GM21717 (cell line): Measurements from ENCODE around the gene SP7.
"Not testable (repeated sequence)": the region's sequence is repeated elsewhere in the genome, so short reads cannot be mapped to it uniquely, and the experiment has no call there.

ENCODE experiments used
- ATAC-seq: cut with Tn5 transposase; IDR thresholded peaks from one replicate; pipeline ENCODE4 v1.9.1; 2021; ENCODE audit warnings: mild to moderate bottlenecking, moderate library complexity; ENCODE audit not compliant: unreplicated experiment

SP7 gene

GRCh38 chr12:53347905-53348304 is 11.8 kb upstream of the SP7 start:
- ATAC-seq: no peak

GRCh38 chr12:53346491-53346890 is 10.3 kb upstream of the SP7 start:
- no peak for ATAC-seq

DNA sequence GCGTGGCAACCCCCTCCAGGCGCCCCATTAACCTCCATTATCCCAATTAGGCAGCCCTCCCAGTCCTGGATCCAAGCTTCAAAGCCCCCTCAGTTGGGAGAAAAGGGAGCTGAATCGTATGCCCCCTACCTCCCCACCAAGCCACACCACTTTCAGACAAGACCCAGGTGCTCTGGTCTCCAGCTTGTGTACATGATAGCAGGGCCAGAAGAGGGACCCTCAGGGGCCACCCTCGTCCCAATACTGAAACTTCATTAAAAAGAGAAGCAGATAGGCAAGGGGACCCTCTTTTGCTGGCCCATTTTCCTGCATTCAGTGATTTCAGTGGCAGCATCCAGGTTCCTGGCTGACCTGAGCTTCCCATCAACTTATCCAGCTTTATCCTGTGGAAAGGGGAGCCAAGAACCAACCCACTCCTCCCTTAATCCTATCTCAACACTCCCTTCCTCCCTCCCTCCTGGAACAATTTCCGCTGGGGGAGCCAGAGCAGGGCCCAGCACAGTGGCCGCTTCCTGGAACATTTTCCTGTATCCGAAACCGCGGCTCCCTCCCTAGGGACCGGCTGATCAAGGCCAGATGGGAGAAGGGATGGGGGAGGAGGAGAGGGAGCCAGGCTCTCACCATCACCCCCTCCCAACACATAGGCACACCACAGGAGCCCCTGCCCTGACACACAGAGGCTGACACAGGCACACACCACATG is 9.5 kb upstream of the SP7 start:
- ATAC-seq: peak; percentile 24

- peak; percentile 60 for ATAC-seq
Measured at GRCh38 chr12:53344824-53345485, 8.8 kb upstream of the SP7 start.

- ATAC-seq: no peak
Measured at GRCh38 chr12:53344487-53344823, 8.3 kb upstream of the SP7 start.

GRCh38 chr12:53343969-53344368 is 7.8 kb upstream of the SP7 start:
- ATAC-seq: no peak

DNA sequence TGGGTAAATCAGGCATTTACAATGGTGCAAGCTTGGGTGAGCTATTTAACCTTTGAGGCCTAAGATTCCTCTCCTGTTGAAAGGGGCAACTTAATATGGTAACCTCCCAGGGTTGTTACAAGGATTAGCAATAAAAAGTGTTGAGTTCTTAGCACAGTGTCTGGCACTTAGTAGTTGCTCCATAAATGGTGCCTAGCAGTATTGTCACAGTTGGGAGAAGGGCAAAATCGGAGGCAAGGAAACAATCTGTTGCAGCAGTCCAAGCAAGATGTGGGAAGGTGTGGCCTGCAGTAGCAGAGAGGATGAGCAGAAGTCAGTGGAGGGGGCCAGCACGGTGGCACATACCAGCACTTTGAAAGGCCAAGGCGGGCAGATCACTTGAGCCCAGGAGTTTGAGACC is 7.3 kb upstream of the SP7 start:
- no peak for ATAC-seq

DNA sequence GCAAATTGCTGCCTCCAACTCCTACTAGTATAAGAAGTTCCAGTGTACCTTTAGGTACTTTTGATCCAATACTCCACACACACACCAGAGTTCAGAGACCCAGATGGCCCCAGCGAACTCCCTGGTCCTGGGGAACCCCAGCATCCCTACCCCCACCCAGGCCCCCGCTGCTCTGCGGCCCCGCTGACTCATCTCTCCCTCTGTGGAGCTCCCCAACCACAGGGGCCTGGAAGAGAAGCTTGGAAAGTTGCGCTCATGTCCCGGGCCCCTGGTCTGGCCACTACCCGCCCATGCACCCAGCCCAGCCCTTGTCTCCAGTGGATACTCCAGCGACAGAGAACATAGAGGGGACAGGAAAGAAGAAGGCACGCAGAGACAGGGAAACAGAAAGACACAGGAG is 4.2 kb upstream of the SP7 start:
- ATAC-seq: no peak

- ATAC-seq: no peak
Measured at GRCh38 chr12:53338916-53339315, 2.8 kb upstream of the SP7 start.

- no peak for ATAC-seq
Measured at GRCh38 chr12:53338017-53338416, 1.9 kb upstream of the SP7 start.

DNA sequence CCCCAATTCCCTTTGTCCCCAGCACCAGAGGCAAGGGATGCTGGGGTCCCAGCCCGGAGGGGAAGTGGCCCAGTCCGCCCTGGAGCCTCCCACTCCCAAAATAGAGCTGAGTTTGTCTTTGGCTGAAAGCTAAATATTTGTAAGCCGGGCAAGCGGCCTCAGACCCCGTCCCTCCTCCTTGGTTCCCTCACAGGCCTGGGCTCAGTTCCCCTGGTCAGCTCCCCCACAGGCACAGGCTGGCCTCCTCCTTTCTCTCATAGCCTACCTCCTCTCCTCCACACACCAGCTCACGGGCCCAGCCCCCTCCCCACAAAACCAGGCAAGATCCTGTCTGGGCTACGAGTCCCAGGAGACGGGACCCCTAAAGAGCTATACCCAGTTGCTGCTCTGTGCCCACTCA is 1.3 kb downstream of the SP7 start:
- ATAC-seq: no peak

DNA sequence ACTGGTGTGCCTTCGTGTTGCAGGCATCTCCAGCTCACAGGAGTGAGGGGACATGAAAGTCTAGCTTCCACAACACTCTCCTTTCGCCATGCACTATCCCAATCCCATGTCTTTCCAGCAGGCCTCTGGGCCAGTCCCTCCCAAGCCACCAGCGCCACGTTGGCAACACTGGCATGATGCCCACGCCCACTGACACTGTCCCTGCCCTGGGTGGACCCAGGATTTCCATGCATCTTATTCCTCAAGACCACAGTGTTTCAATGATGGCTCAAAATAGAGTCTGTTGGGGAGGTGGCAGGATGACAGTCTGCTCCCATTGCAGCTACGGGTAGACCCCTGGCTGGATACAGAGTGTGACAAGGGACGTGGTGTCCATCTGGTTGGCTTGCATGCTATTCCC is 2.3 kb downstream of the SP7 start:
- no peak for ATAC-seq

- ATAC-seq: no peak
Measured at GRCh38 chr12:53333289-53333688, 2.9 kb downstream of the SP7 start.

DNA sequence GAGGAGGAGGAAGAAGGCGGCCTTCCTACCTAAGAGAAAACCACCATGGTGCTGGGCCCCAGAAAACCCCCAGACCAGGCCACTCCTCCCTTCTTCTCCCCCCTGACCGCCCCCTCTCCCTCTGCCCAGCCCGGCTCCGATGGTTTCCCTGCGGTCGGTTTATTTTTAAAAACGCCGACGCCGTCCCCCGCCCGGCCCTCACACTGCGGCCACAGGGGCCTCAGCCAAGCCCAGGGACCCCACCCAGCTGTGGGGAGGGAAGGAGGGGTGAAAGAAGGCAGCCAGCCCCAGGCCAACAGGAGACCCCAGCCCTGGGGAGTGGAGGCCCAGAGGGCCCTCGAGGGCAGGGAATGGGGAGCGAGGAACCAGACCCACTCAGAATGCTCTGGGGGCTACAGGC is 3.4 kb downstream of the SP7 start:
- ATAC-seq: no peak

DNA sequence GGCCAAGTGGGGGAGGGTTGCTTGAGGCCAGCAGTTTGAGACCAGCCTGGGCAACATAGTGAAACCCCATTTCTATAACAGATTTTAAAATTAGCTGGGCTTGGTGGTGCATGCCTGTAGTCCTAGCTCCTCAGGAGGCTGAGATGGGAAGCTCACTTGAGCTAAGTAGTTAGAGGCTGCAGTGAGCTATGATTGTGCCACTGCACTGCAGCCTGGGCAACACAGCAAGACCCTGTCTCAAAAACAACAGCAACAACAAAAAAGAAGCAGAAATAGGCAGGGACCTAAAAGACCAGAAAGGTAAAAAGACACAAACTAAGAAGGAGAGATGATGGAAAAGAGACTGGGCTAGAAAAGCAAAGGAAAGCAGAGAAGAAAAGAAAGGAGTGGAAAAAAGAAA is 3.8 kb downstream of the SP7 start:
- not testable (repeated sequence) for ATAC-seq

GRCh38 chr12:53330671-53331070 is 5.5 kb downstream of the SP7 start:
- no peak for ATAC-seq

- ATAC-seq: no peak
Measured at GRCh38 chr12:53328043-53328435, 8.1 kb downstream of the SP7 start.

DNA sequence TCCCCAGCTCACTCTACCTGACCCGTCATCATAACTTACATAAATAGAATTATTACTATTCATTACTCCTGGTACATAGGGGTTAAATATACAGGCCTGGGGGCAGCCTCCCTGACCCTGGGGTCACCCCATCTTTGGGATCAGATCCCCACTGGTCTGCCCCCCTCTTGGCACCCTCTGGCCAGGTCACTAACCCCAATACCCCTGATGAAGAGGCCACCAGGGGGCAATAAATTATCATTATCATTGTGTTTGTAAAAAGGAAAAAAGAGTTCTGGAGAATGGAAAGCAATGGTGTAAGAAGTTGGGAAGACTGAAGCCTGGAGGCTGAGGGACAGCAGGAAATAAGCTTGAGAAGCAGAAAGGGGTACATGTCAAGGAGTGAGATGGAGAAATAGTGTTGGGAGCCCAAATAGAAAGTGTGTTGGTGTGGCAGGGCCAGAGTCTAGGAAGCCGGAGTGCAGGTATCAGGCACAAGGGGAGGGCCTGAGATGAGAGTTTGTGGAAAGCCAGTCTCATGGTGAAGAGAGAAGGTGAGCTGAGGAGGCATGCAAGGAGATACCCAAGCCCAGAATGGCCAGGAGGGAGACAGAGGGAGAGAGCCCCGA is 8.6 kb downstream of the SP7 start:
- ATAC-seq: no peak

GRCh38 chr12:53326460-53327185 is 9.5 kb downstream of the SP7 start:
- no peak for ATAC-seq

GRCh38 chr12:53325511-53326061 is 10.6 kb downstream of the SP7 start:
- ATAC-seq: no peak

- ATAC-seq: peak; percentile 51
Measured at GRCh38 chr12:53324779-53325510, 11.2 kb downstream of the SP7 start.
